GF-D8 (cell line): ENCODE results near the gene LRRC4B.

Experiments
- DNase-seq: peaks from one replicate; lab custom pipeline; 2025; lab: John Stamatoyannopoulos, UW

Gene LRRC4B

DNA sequence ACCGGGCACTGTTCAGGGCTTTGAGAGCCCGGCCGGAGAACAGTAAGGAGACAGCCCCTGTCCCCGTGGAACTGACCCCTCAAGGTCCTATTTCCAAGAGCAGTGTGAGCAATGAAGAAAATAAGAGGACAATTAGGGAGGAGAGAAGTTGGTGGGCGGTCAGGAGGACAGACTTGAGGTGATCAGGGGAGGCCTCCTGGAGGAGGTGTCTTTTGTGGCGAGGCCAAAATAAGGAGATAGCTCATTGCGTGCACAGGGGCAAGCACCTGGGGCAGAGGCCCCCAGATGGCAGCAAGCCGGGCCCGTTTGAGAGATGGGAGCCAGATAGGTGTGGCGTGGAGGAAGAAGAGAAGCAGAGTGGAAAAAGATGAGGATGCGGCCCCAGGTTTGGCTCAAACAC lies 2.8 kb upstream of the LRRC4B start:
- DNase-seq: no peak

DNA sequence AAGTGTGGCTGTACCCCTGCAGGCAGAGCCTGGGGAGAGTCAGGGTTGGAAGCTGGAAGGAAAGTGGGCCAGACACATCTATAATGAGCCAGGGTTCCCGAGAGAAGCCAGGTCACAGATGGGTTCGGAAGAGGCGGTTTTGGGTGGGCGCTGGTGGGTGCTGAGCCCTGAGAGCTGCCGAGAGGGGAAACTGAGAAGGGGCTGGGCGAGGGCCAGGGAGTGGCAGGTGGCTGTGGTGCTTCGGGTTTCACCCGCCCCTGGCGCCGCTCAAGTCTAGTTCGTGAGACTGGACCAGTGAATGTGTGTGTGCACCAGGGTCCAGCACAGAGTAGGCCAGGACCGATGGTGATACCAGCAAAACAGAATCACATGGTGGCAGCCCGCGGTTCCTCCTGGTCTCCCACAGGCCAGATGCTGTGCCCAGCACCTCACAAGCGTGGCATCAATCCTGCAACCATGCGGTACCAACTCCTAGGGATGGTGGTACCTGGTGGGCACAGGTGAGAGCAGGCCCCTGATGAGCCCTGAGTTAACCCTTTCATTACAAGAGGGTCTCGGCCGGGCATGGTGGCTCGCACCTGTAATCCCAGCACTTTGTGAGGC lies 1.8 kb upstream of the LRRC4B start:
- DNase-seq: no peak

DNA sequence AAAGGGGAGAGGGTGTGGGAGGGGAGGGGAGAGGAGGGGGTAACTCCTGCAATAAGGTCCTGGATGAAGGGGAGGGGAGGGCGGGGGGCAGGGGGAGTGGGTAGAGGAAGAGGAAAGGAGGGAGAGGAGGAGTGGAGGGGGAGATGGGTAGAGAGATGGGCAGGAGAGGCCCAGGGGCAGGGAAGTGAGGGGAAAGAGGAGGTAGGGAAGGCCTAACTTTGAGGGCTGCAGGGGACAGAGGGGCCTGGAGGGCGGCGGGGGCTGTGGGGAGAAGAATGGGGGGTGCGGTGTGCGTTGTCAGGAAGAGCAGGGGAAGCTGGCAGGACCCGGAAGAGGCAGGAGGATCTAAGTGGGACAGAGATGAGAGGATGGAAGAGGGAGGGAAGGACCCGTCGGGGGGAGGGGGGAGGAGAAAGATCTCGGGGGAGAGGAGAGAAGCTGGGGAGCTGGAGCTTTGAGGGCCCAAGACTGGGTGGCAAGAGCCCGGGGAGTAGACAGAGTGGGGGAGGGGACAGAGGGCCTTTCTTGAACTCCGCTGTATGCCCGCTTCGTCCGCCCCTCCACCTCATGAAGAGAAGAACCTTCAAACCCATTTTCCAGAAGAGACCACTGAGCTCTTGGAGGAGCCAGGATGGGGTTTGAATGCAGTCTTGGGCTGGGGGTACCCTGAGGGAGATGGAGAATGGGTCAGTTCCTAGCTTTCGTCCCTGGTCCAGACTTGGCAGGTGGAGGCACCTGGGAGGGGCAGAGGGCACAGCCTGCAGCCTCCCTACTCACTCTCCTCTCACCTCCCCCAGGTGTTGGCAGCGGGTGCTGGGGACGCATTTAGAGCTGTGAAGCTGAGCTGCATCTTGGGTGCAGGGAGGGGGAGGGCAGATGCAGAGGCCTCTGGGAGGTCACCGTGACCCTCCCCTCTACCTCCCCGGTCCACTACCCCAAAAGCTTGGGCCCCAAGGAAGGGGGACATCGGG lies 778 bp upstream of the LRRC4B start:
- no peak for DNase-seq

GRCh38 chr19:50567052-50567841 lies 988 bp downstream of the LRRC4B start:
- no peak for DNase-seq

- DNase-seq: no peak
Observed at GRCh38 chr19:50565984-50566903, 2.0 kb downstream of the LRRC4B start.

- no peak for DNase-seq
Observed at GRCh38 chr19:50564229-50565105, 3.8 kb downstream of the LRRC4B start.

- DNase-seq: no peak
Observed at GRCh38 chr19:50563597-50563996, 4.6 kb downstream of the LRRC4B start.

- no peak for DNase-seq
Observed at GRCh38 chr19:50562996-50563395, 5.2 kb downstream of the LRRC4B start.

DNA sequence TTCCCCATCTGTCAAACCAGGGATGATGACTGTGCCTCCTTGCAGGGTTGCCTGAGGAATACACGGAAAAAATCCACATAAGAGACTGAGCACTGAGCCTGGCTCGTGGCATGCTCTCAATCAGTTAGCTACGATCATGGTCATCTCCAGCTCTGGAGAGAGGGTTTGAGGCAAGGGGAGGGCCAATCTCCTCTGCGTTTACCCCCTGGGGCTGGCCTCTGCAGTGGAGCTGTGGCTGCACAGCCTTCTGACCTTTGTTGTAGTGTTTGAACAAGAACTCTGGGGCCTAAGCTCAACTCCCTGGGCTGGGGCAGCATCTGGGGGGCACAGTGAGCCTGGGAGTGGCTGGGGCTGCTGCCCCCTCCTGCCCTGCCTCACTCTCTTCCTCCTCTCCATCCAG lies 5.9 kb downstream of the LRRC4B start:
- DNase-seq: no peak

DNA sequence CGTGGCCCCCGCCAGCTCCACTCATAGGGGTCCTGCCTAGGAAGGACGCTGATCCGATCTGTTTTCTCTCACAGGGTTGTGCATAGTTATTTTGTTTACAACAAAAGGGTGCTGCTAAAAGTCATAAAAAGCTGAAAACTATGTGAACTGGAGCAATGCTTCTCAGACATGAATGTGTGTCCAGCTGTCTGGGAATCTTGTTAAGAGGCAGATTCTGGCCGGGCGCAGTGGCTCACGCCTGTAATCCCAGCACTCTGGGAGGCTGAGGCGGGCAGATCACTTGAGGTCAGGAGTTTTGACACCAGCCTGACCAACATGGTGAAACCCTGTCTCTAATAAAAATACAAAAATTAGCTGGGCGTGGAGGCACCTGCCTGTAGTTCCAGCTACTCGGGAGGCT lies 8.6 kb downstream of the LRRC4B start:
- no peak for DNase-seq

- no peak for DNase-seq
Observed at GRCh38 chr19:50558449-50558848, 9.8 kb downstream of the LRRC4B start.

DNA sequence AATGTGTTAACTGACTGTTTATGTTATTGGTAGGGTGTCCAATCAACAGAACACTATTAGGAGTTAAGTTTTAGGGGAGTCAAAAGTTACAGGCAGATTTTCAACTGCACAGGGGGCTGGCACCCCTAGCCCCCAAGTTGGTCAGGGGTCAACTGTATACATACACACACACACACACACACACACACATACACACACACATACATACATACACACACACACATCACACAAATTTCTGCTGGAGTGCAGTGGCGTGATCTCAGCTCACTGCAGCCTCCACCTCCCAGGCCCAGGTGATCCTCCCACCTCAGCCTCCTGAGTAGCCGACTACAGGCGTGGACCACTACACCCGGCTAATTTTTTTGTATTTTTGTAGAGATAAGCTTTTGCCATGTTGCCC lies 10.2 kb downstream of the LRRC4B start:
- no peak for DNase-seq

- DNase-seq: no peak
Observed at GRCh38 chr19:50557009-50557613, 11.1 kb downstream of the LRRC4B start.

DNA sequence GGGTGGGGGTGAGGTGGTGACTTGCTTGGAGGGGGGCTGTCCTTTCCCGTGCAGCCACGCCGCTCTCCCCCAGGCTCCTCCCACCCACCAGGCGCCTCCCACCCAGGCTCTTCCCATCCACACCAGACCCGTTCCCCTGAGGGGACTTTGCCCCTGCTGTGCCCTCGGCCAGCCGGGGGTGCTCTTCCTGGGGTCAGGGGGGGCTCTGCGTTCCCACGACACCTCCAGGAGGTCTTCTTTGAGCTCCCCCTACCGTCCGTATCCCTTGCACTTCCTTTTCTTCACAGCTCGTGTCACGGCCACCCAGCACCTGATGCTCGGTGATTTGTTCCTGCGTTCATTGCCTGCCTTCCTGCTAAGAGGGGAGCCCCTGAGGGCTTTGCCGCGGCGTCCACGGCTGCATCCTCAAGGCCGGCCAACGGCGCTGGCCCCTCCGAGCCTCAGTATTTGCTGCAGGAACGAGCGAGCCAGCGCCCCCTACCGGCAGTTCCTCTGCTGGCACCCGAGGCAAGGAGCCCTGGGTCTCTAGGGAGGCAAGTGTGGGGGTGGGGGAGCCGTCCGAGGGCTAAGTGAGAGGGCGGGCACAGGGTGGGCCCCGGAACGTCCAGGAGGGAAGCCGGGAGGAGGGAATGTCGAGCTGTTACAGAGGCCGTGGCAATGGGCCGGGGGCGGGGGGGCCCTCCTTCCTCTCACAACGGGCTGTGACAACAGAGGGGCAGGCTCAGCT lies 11.8 kb downstream of the LRRC4B start:
- DNase-seq: no peak

DNA sequence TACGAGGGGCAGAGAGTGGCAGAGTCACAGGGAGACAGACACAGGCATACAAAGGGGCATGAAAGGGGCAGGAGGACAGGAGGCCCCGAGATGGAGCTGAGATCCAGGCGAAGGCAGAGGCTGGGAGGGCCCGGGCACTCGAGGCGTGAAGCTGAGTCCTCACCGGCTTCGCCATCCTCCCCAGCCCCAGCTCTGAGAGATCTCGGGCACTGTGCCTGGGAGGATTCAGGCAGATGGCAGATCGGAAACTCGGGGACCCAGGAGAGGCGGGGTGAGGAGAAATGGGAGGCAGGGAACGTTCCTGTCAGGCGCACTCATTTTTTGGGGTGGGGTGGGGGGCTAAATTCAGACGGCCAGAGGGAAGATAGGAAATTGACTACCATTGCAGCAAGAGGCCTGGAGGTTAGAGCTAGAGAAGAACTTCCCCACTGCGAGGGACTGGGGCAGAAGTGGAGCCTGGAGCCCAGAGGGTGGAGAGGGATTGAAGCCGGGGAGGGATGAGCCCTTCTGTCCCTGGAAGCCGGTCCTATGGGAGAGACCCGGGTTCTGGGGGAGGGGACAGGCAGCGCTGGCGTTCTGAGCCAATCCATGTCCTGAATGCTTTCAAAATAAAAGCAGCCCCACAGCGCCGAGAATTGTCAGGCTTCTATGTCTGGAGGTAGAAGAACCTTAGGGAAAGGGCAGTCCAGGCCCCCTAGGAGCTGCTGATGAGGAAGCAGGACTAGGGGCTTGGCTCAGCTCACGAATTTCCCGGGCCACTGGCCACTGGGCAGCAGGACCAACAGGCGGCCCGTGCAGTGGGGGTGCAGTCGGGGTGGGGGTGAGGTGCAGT lies 12.6 kb downstream of the LRRC4B start:
- no peak for DNase-seq

DNA sequence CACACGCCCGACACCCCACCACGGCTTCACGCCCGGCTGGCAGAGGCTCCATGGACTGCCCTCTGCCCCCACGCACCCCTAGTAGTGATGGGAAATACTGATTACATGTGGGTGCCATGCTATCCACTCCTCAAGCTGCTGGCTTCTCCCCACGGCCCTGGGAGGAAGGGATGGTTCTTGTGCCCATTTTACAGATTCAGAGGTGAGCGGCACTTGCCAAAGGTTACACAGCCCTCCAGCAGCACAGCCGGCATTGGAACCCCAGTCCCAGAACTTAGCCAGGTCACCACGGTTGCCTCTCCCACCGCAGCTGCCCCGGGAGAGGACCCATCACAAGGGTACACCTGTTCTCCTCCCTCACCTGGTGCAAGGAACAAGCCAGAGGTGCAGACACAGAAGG lies 13.2 kb downstream of the LRRC4B start:
- DNase-seq: no peak

DNA sequence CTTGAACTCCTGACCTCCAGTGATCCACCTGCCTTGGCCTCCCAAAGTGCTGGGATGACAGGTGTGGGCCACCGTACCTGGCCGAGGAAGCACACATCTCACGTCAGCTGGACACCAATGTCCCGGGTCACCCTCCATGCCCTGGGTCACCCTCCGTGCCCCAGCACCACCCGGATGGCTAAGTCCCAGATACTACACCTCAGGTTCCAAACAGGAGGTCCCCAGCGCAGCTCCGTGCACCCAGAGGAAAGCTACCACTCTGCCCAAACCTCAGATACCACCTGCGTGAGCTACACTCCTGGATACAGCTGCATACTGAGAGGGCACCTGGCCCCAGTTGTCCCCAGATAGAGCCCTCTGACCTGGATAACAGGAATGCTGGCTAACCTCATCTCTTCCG lies 14.0 kb downstream of the LRRC4B start:
- no peak for DNase-seq

DNA sequence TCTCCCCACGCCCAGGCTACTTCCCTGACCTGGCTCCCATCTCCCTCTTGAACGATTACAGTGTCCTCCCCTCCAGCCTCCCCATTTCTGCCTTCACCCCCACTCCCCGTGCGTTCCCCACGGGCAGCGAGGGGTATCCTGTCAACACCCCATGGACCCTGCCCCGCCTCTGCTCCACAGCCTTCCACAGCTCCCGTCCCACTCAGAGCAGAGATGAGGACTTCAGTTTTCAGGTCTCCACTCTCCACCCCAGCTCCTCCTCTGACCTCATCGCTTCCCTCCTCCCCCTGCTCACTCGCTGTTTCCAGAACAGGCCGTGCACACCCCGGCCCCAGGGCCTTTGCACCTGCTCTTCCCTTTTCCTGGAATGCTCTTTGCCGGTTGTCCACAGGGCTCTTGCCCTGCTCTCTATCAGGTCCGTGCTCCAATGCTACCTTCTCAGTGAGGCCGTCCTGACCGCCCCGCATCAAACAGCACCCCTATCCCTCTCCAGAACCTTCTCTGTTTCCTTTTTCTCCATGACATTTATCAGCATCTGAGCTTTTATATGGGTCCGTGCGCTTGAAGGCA lies 15.0 kb downstream of the LRRC4B start:
- DNase-seq: no peak
